Anterior cingulate cortex (tissue), 58 donors: ENCODE results near the gene ITFG2.

ENCODE experiments used
- DNase-seq, 58 donors: peaks; one replicate each; lab custom pipeline; 2025; lab: John Stamatoyannopoulos, UW

ITFG2 gene

GRCh38 chr12:2794736-2795289 is 17.7 kb upstream of the ITFG2 start, which contains the start of gene FKBP4:
TSS of gene FKBP4 (plus strand) at chr12:2794970. CDS start at chr12:2795140, 170 bp downstream.
- DNase-seq, result peak; percentile 19 to 96 (median 88)

GRCh38 chr12:2795291-2796186 is 16.9 kb upstream of the ITFG2 start:
- DNase-seq, result peak; percentile 8 to 87 (median 76)

- peak in 1 of 58 donors; percentile 40 for DNase-seq
Observed at GRCh38 chr12:2796187-2796666, 16.2 kb upstream of the ITFG2 start.

GRCh38 chr12:2797721-2798418 is 14.6 kb upstream of the ITFG2 start:
- peak in 1 of 58 donors; percentile 43 for DNase-seq

- no peak for DNase-seq
Observed at GRCh38 chr12:2800046-2800570, 12.4 kb upstream of the ITFG2 start.

- peak in 9 of 58 donors; percentile 4 to 61 (median 13) for DNase-seq
Observed at GRCh38 chr12:2801044-2801783, 11.3 kb upstream of the ITFG2 start.

GRCh38 chr12:2803635-2804392 is 8.7 kb upstream of the ITFG2 start:
- DNase-seq, result no peak

- peak in 23 of 58 donors; percentile 3 to 64 (median 18) for DNase-seq
Observed at GRCh38 chr12:2804393-2805142, 7.9 kb upstream of the ITFG2 start.

GRCh38 chr12:2805143-2805520 is 7.3 kb upstream of the ITFG2 start:
- no peak for DNase-seq

- DNase-seq, result no peak
Observed at GRCh38 chr12:2806700-2807099, 5.8 kb upstream of the ITFG2 start.

GRCh38 chr12:2811801-2812200 is 667 bp upstream of the ITFG2 start:
- no peak for DNase-seq

GRCh38 chr12:2813214-2814185 is 1.0 kb downstream of the ITFG2 start:
- peak in 12 of 58 donors; percentile 12 to 46 (median 21) for DNase-seq

- no peak for DNase-seq
Observed at GRCh38 chr12:2819810-2820209, 7.3 kb downstream of the ITFG2 start.

- no peak for DNase-seq
Observed at GRCh38 chr12:2820432-2820831, 8.0 kb downstream of the ITFG2 start.

GRCh38 chr12:2823483-2823882 is 11.0 kb downstream of the ITFG2 start:
- no peak for DNase-seq

GRCh38 chr12:2824541-2824940 is 12.1 kb downstream of the ITFG2 start:
- no peak for DNase-seq

- DNase-seq, result peak in 7 of 58 donors; percentile 4 to 25 (median 13)
Observed at GRCh38 chr12:2825132-2825531, 12.7 kb downstream of the ITFG2 start.
